Measurements from ENCODE around the gene RALGPS2. TPM values are rescaled to one million over a fixed set of nuclear protein-coding genes. Genes with fewer than 3 reads are reported as not detected.

RALGPS2 gene
- total and polyA plus RNA-seq, 12 donors, result 2.5 to 36.7 (median 12.9) TPM

- TF ChIP-seq CTCF (IDR thresholded peaks at IDR 0.05) (no peak), POLR2A (IDR thresholded peaks at IDR 0.05) (no peak)
- no peak for DNase-seq
- intact Hi-C loops (cut with DNase I), result no loop called here
- no peaks in the 10 kb centered on the region for H3K9me3 ChIP-seq (replicated peaks in 1 of 3)
- 93 to 100% (median 95%) methylated on average over 1 of the region's 1 CpG for WGBS, 4 donors
- H3K27ac ChIP-seq, result no peak overlapping the region
- H3K4me3 ChIP-seq, result no peak overlapping the region
- H3K36me3 ChIP-seq (replicated peaks in 1 of 2), result no peaks in the 10 kb centered on the region
- H3K27me3 ChIP-seq, result no peaks in the 10 kb centered on the region
- peaks cover 0 to 10% of the 10 kb centered on the region in 2 donors for H3K4me1 ChIP-seq (replicated peaks in 1 of 2)
Measured at GRCh38 chr1:178686407-178686806, 38.6 kb upstream of the RALGPS2 start.

- no peak overlapping the region for H3K4me3 ChIP-seq
- TF ChIP-seq CTCF (IDR thresholded peaks at IDR 0.05) (no peak), POLR2A (IDR thresholded peaks at IDR 0.05) (no peak)
- H3K27ac ChIP-seq, result no peak overlapping the region
- no peaks in the 10 kb centered on the region for H3K36me3 ChIP-seq (replicated peaks in 1 of 2)
- H3K9me3 ChIP-seq (replicated peaks in 1 of 3), result no peaks in the 10 kb centered on the region
- no peaks in the 10 kb centered on the region for H3K27me3 ChIP-seq
- DNase-seq, result no peak
- H3K4me1 ChIP-seq (replicated peaks in 1 of 2), result peaks cover 0 to 1% of the 10 kb centered on the region in 2 donors
- intact Hi-C loops (cut with DNase I), result no loop called here
- 76 to 94% (median 84%) methylated on average over 2 of the region's 2 CpGs for WGBS, 4 donors
Measured at GRCh38 chr1:178688244-178688643, 36.8 kb upstream of the RALGPS2 start.

- WGBS, 4 donors, result 45 to 65% (median 56%) methylated on average over 2 of the region's 2 CpGs
- no peaks in the 10 kb centered on the region for H3K27me3 ChIP-seq
- DNase-seq, result no peak
- TF ChIP-seq POLR2A (IDR thresholded peaks at IDR 0.05) (no peak), CTCF (IDR thresholded peaks at IDR 0.05) (no peak)
- no peak overlapping the region for H3K4me3 ChIP-seq
- H3K36me3 ChIP-seq (replicated peaks in 1 of 2), result no peaks in the 10 kb centered on the region
- intact Hi-C loops (cut with DNase I), result no loop called here
- H3K9me3 ChIP-seq (replicated peaks in 1 of 3), result no peaks in the 10 kb centered on the region
- no peaks in the 10 kb centered on the region for H3K4me1 ChIP-seq (replicated peaks in 1 of 2)
- H3K27ac ChIP-seq, result no peak overlapping the region
Measured at GRCh38 chr1:178689769-178690168, 35.3 kb upstream of the RALGPS2 start.

- no peaks in the 10 kb centered on the region for H3K36me3 ChIP-seq (replicated peaks in 1 of 2)
- no peak overlapping the region for H3K27ac ChIP-seq
- DNase-seq, result no peak
- no peaks in the 10 kb centered on the region for H3K9me3 ChIP-seq (replicated peaks in 1 of 3)
- intact Hi-C loops (cut with DNase I), result no loop called here
- H3K4me3 ChIP-seq, result no peak overlapping the region
- no peaks in the 10 kb centered on the region for H3K27me3 ChIP-seq
- 54 to 73% (median 61%) methylated on average over 5 of the region's 5 CpGs for WGBS, 4 donors
- H3K4me1 ChIP-seq (replicated peaks in 1 of 2), result no peaks in the 10 kb centered on the region
- TF ChIP-seq CTCF (IDR thresholded peaks at IDR 0.05), result no peak
- TF ChIP-seq POLR2A (IDR thresholded peaks at IDR 0.05), result no peak
Measured at GRCh38 chr1:178690496-178690895, 34.5 kb upstream of the RALGPS2 start.

All from adrenal gland (tissue), 12 donors.